Astrocyte of the cerebellum (primary cell): Measurements from ENCODE around the gene DENND10.

Source experiments
- DNase-seq: peaks from one replicate; pipeline ENCODE4 v3.0.0-alpha.2; 2011; ENCODE audit warnings: low read depth
- H3K4me3 ChIP-seq: 2 replicates; pipeline ENCODE4 v1.5.1; 2011; ENCODE audit warnings: mild to moderate bottlenecking, low read depth, low read length, moderate library complexity
- in situ Hi-C: cut with HindIII; loops from 2 replicates; pipeline ENCODE4 v1.10.0; 2017; ENCODE audit warnings: low sequenced_read_pairs
- TF ChIP-seq, protein P1 (sequence below): IDR thresholded peaks from 2 replicates; pipeline ENCODE4 v1.5.1; 2012; ENCODE audit warnings: low read length, low read depth, moderate library complexity, mild to moderate bottlenecking; ENCODE audit errors: missing control alignments

The DENND10 gene

DNA sequence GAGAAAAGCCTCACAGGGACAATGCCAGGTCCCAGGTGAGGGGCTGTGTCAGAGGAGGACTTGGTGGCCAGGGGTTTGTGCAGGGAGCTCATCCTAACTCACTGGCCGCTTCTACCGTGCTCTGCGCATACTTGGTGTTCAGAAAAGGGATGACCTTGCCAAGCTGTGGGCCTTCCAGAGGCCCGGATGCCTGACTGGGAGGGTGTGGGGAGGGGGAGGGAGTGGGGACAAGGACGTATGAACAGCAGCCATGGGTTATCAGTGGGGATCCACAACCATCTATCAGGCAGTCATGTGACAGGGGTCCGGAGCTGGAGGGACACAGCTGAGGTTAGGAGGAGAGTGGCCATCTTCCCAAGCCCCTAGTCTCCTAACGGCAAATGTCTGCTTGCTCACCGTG lies 55.4 kb downstream of the DENND10 start:
- no peak for DNase-seq
- in situ Hi-C loops, result no loop called here
- TF ChIP-seq, protein P1, sequence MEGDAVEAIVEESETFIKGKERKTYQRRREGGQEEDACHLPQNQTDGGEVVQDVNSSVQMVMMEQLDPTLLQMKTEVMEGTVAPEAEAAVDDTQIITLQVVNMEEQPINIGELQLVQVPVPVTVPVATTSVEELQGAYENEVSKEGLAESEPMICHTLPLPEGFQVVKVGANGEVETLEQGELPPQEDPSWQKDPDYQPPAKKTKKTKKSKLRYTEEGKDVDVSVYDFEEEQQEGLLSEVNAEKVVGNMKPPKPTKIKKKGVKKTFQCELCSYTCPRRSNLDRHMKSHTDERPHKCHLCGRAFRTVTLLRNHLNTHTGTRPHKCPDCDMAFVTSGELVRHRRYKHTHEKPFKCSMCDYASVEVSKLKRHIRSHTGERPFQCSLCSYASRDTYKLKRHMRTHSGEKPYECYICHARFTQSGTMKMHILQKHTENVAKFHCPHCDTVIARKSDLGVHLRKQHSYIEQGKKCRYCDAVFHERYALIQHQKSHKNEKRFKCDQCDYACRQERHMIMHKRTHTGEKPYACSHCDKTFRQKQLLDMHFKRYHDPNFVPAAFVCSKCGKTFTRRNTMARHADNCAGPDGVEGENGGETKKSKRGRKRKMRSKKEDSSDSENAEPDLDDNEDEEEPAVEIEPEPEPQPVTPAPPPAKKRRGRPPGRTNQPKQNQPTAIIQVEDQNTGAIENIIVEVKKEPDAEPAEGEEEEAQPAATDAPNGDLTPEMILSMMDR, result no peak
- H3K4me3 ChIP-seq, result no peak overlapping the region

DNA sequence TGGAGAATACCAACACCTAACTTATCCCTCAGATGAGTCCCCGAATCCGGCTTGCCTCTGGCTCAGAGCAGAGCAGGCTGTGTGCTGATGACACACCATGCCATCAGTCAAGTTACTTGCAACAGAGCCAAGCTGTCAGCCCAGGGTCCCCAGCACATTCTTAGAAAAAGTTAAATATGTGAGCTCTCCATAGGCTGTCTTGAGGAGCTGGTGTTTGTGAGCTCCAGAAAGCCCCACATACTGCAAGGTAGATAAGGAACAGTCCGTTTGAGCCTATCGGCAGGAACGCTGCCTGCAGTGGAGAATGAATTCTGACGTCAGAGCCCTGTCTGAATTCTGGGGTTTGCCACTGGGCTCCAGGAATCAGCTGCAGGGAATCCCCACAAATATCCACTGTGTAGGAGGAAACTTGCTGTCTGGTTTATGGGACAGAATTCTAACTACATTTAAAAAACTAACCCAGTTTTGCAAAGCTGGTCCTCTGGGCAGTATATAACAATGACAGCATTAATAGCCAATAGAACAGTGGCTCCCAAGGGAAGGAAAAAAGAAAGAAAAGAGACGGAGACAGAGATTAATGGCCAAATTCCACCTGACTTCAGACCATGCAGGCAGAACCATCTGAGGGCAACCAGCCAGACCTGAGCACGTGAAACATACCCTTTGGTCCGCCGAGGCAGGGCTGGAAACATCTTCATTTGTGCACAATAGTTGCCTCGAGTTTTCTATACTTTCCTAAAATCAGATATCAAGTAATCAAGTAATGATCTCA lies 58.0 kb downstream of the DENND10 start:
- DNase-seq, result no peak
- in situ Hi-C loops, result no loop called here
- H3K4me3 ChIP-seq, result no peak overlapping the region
- TF ChIP-seq, protein P1, result peak; percentile 42

DNA sequence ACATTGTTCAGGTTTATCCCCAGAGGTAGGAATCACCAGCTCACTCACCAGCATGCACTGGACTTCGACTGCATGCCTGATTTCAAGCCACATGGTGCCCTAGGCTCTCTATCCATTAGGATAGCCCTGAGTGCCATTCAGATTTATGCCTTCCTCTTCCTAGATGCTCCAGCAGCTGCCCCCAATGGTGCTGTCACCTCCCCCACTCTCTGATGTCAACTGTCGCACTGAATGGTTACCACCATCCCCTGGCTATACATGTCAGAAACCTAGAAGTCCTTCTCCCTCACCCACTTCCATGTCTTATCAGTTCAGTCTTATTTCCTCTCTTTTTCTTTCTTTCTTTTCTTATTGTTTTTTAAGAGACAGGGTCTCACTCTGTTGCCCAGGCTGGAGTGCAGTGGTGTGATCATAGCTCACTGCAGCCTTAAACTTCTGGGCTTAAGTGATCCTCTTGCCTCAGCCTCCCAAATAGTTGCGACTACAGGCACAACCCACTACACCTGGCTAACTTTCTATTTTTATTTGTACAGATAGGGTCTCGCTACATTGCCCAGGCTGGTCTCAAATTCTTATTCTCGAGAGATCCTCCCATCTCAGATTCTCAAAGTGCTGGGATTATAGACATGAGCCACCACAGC lies 58.7 kb downstream of the DENND10 start:
- in situ Hi-C loops, result no loop called here
- TF ChIP-seq, protein P1, result no peak

DNA sequence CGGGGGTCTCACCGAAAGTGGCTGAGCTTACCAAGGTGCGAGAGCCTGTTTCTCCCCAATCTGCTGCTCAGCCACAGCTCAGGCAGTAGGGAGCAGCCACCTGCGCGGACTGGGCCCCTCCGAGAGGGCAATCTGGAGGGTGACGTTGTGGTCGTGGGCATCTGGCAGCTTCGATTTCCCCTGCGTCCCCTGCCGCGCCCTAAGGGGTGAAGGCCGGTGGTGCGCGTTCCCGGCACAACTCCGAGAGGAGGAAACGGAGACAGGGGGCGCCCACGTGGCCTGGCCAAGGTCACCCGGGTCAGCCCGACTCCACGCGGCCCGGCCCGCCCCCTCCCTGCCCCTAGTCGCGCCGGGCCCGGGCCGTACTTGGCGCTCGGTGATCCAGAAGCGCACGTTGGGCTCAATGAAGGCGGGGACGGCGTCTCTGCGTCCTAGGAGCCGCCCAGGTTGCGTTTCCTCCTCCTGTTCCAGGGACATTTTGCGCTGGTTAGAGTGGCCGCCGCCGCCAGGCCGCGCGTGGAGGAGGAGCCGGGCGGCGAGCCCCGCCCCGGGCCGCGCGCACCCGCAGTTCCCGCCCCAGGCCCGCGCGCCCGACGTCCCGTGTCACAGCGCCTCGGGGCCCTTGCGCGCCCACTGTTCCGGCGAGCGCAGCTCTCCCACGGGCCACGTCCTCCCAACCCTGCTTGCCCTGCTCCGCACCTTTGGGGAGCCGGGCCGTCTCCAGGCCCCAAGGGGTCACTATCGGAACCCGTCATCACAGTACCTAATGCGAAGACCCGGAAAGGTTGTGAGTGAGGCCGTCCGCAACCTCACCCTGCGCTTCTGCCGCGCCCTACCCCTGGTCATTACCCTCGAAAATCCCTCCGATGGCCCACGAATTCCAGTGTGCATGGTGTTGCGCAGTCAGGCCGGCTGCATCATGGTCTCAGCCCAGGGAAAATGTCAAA lies 61.5 kb downstream of the DENND10 start, which contains the start of gene SFXN4:
Gene SFXN4 (minus strand): TSS at position 544 of the 947 bp plus-strand sequence. CDS start 67 bp downstream, at position 477.
- in situ Hi-C loops, result no loop called here
- TF ChIP-seq, protein P1, result no peak
- H3K4me3 ChIP-seq, result peak within 1 kb of the TSS; percentile 57
- DNase-seq, result no peak

More for the DNA sequence above, 58.7 kb downstream of the DENND10 start:
- H3K4me3 ChIP-seq, result no peak overlapping the region
- DNase-seq, result no peak

DNA sequence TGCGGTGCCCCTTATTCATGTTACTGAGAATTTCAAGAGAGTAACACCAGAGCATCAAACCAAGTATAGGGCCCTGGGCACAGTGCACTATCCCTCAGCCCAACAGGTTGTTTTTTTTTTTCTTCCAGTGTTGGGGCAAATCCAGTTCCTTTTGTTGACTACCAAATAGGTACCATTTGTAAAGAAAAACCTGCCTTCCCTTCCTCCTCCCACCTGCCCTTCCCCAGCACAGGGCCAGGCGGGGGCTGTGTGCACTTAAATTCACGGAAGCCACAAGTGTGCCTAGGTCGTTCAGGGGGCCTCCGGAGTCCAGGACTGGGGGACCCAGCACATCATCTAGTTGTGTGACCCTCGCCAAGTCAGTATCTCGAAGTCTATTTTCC lies 62.2 kb downstream of the DENND10 start:
- DNase-seq, result no peak
- H3K4me3 ChIP-seq, result peak overlapping the region; percentile 57
- in situ Hi-C loops, result no loop called here
- TF ChIP-seq, protein P1, result no peak

DNA sequence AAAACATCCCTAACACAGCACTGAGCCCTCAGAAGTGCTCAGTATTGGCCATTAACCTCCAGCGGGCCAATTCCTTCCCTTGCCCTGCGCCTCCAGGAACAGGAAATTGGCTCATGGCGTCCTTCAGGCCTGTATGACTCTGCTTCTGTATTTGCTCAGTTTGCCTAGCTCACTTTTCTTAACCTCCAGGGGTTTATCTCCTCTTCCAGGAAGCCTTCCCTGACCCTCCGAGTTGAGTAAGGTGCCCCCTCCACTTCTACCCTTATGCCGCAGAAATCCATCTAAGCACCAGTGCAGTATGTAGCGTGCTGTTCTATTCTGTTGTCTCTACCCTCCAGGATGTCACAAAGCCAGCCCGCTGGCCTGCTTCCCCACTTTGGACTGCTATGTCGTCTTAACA lies 62.7 kb downstream of the DENND10 start:
- no peak overlapping the region for H3K4me3 ChIP-seq
- DNase-seq, result no peak
- TF ChIP-seq, protein P1, result no peak
- in situ Hi-C loops, result no loop called here
